Astrocyte of the cerebellum (primary cell): ENCODE measurements around the gene LYRM9.

Experiments used
- DNase-seq: peaks from one replicate; pipeline ENCODE4 v3.0.0-alpha.2; 2011; ENCODE audit warnings: low read depth
- H3K4me3 ChIP-seq: 2 replicates; pipeline ENCODE4 v1.5.1; 2011; ENCODE audit warnings: mild to moderate bottlenecking, low read depth, low read length, moderate library complexity
- in situ Hi-C: cut with HindIII; loops from 2 replicates; pipeline ENCODE4 v1.10.0; 2017; ENCODE audit warnings: low sequenced_read_pairs
- TF ChIP-seq, protein P1 (sequence below): IDR thresholded peaks from 2 replicates; pipeline ENCODE4 v1.5.1; 2012; ENCODE audit warnings: low read length, low read depth, moderate library complexity, mild to moderate bottlenecking; ENCODE audit errors: missing control alignments

Gene LYRM9

DNA sequence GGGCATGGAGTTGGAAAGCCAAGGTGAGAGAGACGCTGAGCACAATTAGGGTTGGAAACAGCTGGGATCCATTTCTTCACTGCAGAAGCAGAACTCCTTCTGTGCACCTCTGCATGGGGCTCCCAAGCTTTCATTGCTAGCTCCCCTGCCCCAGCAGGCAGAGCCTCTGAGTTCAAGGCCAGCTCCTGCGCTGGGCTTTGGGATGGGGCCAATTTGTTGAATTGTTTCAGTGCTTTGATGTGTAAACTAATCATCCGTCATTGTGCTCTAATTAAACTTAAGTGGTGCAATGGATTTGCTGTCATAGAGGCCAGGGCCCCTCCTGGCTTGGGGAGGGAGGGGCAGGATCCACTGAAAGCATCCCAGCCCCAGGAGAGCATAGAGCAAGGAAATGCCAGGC is 13.5 kb upstream of the LYRM9 start:
- no peak overlapping the region for H3K4me3 ChIP-seq
- in situ Hi-C loops = no loop called here
- DNase-seq = no peak
- TF ChIP-seq, protein P1, sequence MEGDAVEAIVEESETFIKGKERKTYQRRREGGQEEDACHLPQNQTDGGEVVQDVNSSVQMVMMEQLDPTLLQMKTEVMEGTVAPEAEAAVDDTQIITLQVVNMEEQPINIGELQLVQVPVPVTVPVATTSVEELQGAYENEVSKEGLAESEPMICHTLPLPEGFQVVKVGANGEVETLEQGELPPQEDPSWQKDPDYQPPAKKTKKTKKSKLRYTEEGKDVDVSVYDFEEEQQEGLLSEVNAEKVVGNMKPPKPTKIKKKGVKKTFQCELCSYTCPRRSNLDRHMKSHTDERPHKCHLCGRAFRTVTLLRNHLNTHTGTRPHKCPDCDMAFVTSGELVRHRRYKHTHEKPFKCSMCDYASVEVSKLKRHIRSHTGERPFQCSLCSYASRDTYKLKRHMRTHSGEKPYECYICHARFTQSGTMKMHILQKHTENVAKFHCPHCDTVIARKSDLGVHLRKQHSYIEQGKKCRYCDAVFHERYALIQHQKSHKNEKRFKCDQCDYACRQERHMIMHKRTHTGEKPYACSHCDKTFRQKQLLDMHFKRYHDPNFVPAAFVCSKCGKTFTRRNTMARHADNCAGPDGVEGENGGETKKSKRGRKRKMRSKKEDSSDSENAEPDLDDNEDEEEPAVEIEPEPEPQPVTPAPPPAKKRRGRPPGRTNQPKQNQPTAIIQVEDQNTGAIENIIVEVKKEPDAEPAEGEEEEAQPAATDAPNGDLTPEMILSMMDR = no peak

DNA sequence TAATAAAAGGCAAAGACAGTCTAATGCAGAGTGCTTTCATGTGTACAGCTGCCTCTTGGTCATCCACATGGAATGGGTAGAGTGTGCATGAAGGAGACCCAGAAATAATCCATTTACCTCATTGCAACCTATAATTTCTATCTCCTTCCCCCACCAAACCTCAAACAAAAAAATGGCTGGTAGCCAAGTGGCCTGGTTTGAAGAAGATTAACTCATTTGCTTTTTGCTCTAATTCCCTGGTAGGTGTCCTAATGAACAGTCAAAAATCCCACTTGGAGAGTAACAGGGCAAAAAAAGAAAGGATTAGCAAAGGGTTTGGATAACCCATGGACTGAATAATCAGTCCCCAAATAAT is 13.0 kb upstream of the LYRM9 start:
- in situ Hi-C loops = no loop called here
- TF ChIP-seq, protein P1 = no peak
- H3K4me3 ChIP-seq = no peak overlapping the region
- no peak for DNase-seq

DNA sequence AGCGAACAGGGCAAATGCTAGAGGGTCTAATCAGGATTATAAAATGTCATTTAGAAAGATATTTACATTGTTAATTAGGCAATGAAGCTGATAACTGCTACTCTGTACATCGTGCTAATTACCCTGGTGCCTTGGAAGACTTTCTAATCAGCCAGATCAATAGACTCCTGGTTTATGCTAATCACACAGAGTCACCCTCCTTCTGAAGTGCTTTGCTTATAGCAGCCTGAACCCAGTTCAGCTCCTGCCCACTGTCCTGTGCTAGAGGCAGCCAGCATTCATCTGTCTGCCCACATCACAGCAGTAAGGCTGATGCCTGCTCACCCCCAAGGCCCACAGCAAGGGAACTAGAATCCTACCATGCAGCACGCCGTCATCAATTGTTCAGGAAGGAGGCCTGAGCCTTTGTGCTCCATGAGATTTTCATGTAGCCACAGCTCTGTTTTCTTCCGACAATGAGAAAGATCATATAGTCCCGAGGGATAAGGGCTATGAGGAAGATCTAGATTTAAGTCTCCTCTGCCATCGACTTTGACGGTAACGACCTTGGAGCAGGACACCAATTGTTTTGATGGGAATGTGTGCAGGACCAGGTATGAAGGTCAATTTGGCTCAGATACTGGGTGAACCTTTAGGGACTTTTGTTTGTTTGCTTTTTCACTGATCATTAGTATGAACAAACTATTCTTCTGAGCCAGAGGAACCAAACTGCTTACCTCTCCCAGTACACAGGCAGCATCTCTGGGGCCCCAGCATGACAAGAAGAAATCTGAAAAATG is 12.5 kb upstream of the LYRM9 start:
- in situ Hi-C loops = no loop called here
- H3K4me3 ChIP-seq = no peak overlapping the region
- TF ChIP-seq, protein P1 = no peak
- no peak for DNase-seq

DNA sequence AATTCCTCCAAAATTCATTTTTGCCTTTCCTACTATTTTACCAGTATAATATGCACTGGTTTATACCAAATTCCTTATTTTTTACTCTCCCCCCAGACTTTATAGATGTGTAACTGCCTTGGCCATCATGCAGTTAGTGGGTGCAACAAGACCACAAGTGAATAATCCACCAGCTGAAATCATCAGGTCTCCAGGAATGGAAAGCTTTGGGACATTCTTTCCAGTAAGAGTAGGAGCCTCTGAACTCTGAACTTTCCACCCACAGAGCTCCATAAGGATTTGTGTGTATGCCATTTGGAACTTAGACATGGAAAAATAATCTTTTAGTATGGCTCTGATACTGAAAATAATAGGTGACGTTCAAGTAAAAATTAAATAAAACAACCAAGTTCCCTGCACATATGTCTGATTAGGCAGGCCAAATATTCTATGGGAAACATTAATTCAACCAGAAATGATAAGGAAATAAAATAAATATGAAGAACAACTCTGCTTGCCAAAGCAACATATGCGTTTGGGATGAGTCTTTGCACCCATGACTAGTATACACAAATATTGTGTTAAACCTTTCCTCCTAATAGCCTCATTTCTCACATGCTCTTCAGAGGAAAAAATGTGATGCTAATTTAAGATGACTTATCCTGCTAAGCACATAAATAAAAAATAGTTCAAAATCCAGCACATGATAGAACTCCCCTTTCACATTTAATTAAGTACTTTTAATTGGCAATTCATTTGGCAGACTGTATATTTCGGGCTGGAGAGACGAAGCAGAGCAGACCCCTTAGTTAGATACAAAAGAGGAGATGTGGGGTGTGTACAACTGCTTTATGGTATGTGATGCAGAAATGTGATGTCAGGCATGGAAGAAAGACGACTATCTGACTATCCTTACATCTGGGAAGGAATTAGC is 11.6 kb upstream of the LYRM9 start:
- no peak overlapping the region for H3K4me3 ChIP-seq
- TF ChIP-seq, protein P1 = no peak
- in situ Hi-C loops = no loop called here
- no peak for DNase-seq

DNA sequence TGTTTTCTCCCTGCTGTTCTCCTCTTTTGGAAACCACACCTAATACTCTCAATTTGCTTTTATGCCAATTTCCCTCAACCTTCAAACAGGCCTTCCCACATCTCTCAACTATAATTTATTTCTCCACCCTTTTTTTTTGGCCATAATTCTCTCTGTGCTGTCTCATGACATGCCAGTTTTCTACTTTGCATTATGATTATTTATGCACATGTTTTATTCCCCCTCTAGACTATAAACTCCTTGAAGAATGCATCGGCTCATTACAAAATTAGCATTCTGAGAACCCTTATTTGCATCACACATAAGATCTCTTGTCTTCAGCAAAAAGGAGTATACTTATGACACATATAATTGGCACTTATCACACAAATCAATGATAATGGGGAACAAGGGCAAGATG is 10.9 kb upstream of the LYRM9 start:
- in situ Hi-C loops = no loop called here
- no peak for DNase-seq
- TF ChIP-seq, protein P1 = no peak
- H3K4me3 ChIP-seq = no peak overlapping the region

DNA sequence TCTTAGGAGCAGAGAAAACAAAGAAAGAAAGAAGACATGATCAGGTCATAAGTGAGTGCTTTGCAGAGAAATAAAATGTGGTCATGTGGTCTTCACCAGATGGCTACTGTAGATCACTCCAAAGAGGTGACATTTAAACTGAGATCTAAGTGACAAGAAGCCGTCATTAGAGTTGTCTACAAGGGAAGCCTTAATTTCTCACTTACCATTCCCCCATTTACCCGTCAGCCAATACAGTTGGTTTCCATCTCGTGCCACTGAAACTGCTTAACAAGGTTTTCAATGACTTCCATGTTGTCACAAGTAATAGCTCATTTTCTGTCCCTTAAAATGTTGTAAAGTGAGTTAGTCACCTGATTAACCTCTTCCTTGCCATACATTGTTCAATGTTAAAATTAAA is 6.4 kb upstream of the LYRM9 start:
- no peak overlapping the region for H3K4me3 ChIP-seq
- DNase-seq = no peak
- TF ChIP-seq, protein P1 = no peak
- in situ Hi-C loops = no loop called here
